Panc1 (cell line): Measurements from ENCODE around the gene CCBE1. TPM values are rescaled to one million over a fixed set of nuclear protein-coding genes. Genes with fewer than 3 reads are reported as not detected.

Experiments used
- ATAC-seq: fragments of 200-7000 bp; cut with Tn5 transposase; 2 replicates; pipeline ENCODE4 v1.9.1; 2020; ENCODE audit warnings: mild to moderate bottlenecking, moderate library complexity
- BruUV-seq: library from RNA; stranded (reverse); fragments of 400-500 nt; replicated peaks from 2 replicates; lab custom pipeline; 2021; lab: Mats Ljungman, UMichigan
- CTCF ChIA-PET: fragments of 300-600 bp; sonication (Branson Sonifier 250); formaldehyde crosslinking; loops from one replicate; lab custom pipeline; 2022; ENCODE audit warnings: antibody characterized with exemption; lab: Charles Lee
- POLR2A ChIA-PET: fragments of 300-600 bp; sonication (Branson Sonifier 250); formaldehyde crosslinking; loops from one replicate; lab custom pipeline; 2022; ENCODE audit warnings: antibody characterized with exemption; lab: Charles Lee
- DNase-seq: peaks from one replicate; pipeline ENCODE4 v3.0.0-alpha.2; 2010; ENCODE audit warnings: low read depth, low spot score
- H3K27ac ChIP-seq: 2 replicates; pipeline ENCODE4 v1.5.1; 2011; ENCODE audit warnings: mild to moderate bottlenecking, low read length, inconsistent platforms
- H3K27me3 ChIP-seq: fragments of 200-500 bp; sonication (Bioruptor generic); 2 replicates; pipeline ENCODE4 v1.6.0; 2014; ENCODE audit warnings: low read length, inconsistent platforms; ENCODE audit not compliant: control insufficient read depth, insufficient read depth
- H3K36me3 ChIP-seq: fragments of 200-500 bp; sonication (Bioruptor generic); 2 replicates; pipeline ENCODE4 v1.5.1; 2014; ENCODE audit warnings: inconsistent platforms, mild to moderate bottlenecking, low read length, moderate library complexity; ENCODE audit not compliant: control insufficient read depth, insufficient read depth
- H3K4me1 ChIP-seq: 2 replicates; pipeline ENCODE4 v1.5.1; 2011; ENCODE audit warnings: inconsistent platforms, mild to moderate bottlenecking, low read length, moderate library complexity; ENCODE audit not compliant: control insufficient read depth, insufficient read depth
- H3K4me3 ChIP-seq, 2 experiments: 2 replicates each; pipeline ENCODE4 v1.5.1; 2011 to 2012; ENCODE audit warnings: low read depth in 2 of 2, low read length in 2 of 2, mild to moderate bottlenecking in 2 of 2, inconsistent platforms in 1 of 2, moderate library complexity in 1 of 2
- H3K9me3 ChIP-seq: fragments of 200-500 bp; sonication (Bioruptor generic); 2 replicates; pipeline ENCODE4 v1.5.1; 2014; ENCODE audit warnings: low read depth, mild to moderate bottlenecking, inconsistent platforms, low read length, moderate library complexity; ENCODE audit not compliant: control insufficient read depth, insufficient read depth
- POLR2AphosphoS5 ChIP-seq: IDR thresholded peaks from 2 replicates; pipeline ENCODE4 v1.6.1; 2012; ENCODE audit warnings: mild to moderate bottlenecking, low read depth, low read length, moderate library complexity
- SIN3A ChIP-seq: IDR thresholded peaks from 2 replicates; pipeline ENCODE4 v1.6.1; 2012; ENCODE audit warnings: low read depth, mild to moderate bottlenecking, low read length, moderate library complexity, borderline replicate concordance; ENCODE audit not compliant: insufficient read depth
- TCF7L2 ChIP-seq: IDR thresholded peaks from 2 replicates; pipeline ENCODE4 v1.6.1; 2011; ENCODE audit warnings: mild to moderate bottlenecking, low read depth, low read length, inconsistent platforms
- in situ Hi-C: cut with HindIII; loops from 2 replicates; pipeline ENCODE4 v1.10.0; 2016; ENCODE audit warnings: low sequenced_read_pairs, low pct_unique_long_range_greater_than_20kb
- intact Hi-C: fragments of 100-400 bp; cut with micrococcal nuclease; formaldehyde crosslinking; loops from one replicate; pipeline ENCODE4 v1.10.0; 2022; ENCODE audit not compliant: unreplicated experiment
- total RNA-seq: library from RNA; stranded (reverse); gene quantifications from one replicate; pipeline ENCODE4 v1.2.1, GENCODE V29; 2021; ENCODE audit not compliant: unreplicated experiment
- TF ChIP-seq, protein P1 (sequence below), 2 experiments: IDR thresholded peaks; 2 replicates each; pipeline ENCODE4 v1.6.1; 2011 to 2012; ENCODE audit warnings: low read depth in 2 of 2, control low read depth in 1 of 2, low read length in 1 of 2, mild to moderate bottlenecking in 1 of 2, moderate library complexity in 1 of 2; ENCODE audit not compliant: insufficient read depth in 1 of 2
- TF ChIP-seq, protein P2 (sequence below): fragments of 450-650 bp; IDR thresholded peaks from 2 replicates; pipeline ENCODE4 v1.5.1; 2017; ENCODE audit warnings: mild to moderate bottlenecking

The CCBE1 gene
- total RNA-seq, 1 experiment from 2014 or later = 0.13 TPM

- DNase-seq = no peak
- ChIA-PET CTCF (no interaction called here), POLR2A (no interaction called here)
- no TSS peak for BruUV-seq
- no peak for TF ChIP-seq TCF7L2
- no peak for TF ChIP-seq SIN3A
- TF ChIP-seq, protein P1, sequence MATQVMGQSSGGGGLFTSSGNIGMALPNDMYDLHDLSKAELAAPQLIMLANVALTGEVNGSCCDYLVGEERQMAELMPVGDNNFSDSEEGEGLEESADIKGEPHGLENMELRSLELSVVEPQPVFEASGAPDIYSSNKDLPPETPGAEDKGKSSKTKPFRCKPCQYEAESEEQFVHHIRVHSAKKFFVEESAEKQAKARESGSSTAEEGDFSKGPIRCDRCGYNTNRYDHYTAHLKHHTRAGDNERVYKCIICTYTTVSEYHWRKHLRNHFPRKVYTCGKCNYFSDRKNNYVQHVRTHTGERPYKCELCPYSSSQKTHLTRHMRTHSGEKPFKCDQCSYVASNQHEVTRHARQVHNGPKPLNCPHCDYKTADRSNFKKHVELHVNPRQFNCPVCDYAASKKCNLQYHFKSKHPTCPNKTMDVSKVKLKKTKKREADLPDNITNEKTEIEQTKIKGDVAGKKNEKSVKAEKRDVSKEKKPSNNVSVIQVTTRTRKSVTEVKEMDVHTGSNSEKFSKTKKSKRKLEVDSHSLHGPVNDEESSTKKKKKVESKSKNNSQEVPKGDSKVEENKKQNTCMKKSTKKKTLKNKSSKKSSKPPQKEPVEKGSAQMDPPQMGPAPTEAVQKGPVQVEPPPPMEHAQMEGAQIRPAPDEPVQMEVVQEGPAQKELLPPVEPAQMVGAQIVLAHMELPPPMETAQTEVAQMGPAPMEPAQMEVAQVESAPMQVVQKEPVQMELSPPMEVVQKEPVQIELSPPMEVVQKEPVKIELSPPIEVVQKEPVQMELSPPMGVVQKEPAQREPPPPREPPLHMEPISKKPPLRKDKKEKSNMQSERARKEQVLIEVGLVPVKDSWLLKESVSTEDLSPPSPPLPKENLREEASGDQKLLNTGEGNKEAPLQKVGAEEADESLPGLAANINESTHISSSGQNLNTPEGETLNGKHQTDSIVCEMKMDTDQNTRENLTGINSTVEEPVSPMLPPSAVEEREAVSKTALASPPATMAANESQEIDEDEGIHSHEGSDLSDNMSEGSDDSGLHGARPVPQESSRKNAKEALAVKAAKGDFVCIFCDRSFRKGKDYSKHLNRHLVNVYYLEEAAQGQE (IDR thresholded peaks at IDR 0.05; ENCODE audit: insufficient read depth in 1 of 2, low read depth in 2 of 2, low read length in 1 of 2) = no peak
- TF ChIP-seq, protein P2, sequence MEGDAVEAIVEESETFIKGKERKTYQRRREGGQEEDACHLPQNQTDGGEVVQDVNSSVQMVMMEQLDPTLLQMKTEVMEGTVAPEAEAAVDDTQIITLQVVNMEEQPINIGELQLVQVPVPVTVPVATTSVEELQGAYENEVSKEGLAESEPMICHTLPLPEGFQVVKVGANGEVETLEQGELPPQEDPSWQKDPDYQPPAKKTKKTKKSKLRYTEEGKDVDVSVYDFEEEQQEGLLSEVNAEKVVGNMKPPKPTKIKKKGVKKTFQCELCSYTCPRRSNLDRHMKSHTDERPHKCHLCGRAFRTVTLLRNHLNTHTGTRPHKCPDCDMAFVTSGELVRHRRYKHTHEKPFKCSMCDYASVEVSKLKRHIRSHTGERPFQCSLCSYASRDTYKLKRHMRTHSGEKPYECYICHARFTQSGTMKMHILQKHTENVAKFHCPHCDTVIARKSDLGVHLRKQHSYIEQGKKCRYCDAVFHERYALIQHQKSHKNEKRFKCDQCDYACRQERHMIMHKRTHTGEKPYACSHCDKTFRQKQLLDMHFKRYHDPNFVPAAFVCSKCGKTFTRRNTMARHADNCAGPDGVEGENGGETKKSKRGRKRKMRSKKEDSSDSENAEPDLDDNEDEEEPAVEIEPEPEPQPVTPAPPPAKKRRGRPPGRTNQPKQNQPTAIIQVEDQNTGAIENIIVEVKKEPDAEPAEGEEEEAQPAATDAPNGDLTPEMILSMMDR = no peak
- TF ChIP-seq POLR2AphosphoS5 = no peak
- intact Hi-C loops = no loop called here
- in situ Hi-C loops = no loop called here
- Histone ChIP-seq H3K36me3 (no peaks in the 10 kb centered on the region), H3K4me1 (no peaks in the 10 kb centered on the region), H3K9me3 (no peaks in the 10 kb centered on the region), H3K27ac (no peak overlapping the region), H3K27me3 (no peaks in the 10 kb centered on the region), H3K4me3 (no peak overlapping the region)
- ATAC-seq = no peak
Observed at GRCh38 chr18:59706499-59706898, 9.3 kb upstream of the CCBE1 start.

GRCh38 chr18:59705145-59705544 is 7.9 kb upstream of the CCBE1 start:
- no peak overlapping the region for H3K27ac ChIP-seq
- in situ Hi-C loops = no loop called here
- ATAC-seq = no peak

More at GRCh38 chr18:59705145-59705544, 7.9 kb upstream of the CCBE1 start:
- H3K4me1 ChIP-seq = no peaks in the 10 kb centered on the region
- no peak for DNase-seq
- no TSS peak for BruUV-seq
- no peak overlapping the region for H3K4me3 ChIP-seq
- TF ChIP-seq, protein P2 = no peak
- TF ChIP-seq SIN3A (no peak), TCF7L2 (no peak), POLR2AphosphoS5 (no peak)
- TF ChIP-seq, protein P1 (IDR thresholded peaks at IDR 0.05; ENCODE audit: insufficient read depth in 1 of 2, low read depth in 2 of 2, low read length in 1 of 2) = no peak
- no peaks in the 10 kb centered on the region for H3K27me3 ChIP-seq
- H3K9me3 ChIP-seq = no peaks in the 10 kb centered on the region
- intact Hi-C loops = no loop called here
- POLR2A ChIA-PET = no interaction called here
- H3K36me3 ChIP-seq = no peaks in the 10 kb centered on the region
- CTCF ChIA-PET = no interaction called here
